Spleen (tissue), 11 donors: Measurements from ENCODE around the gene TCL1B. TPM values are rescaled to one million over a fixed set of nuclear protein-coding genes. Genes with fewer than 3 reads are reported as not detected.

ENCODE experiments used
- DNase-seq: peaks from one replicate; pipeline ENCODE4 v3.0.0-alpha.2; 2020
- H3K27ac ChIP-seq, 8 donors: fragments of 200-600 bp; sonication (generic) in 7 of 8; 1 replicate in 4 of 8; 2 replicates in 4 of 8; pipeline versions ENCODE4 v1.5.0 to v1.8.0; 2016 to 2021; ENCODE audit warnings: inconsistent platforms in 4 of 8, mild to moderate bottlenecking in 4 of 8, moderate library complexity in 1 of 8
- H3K27me3 ChIP-seq, 7 donors: fragments of 200-600 bp; sonication (generic) in 6 of 7; replicated peaks in 1 of 7; 1 replicate in 4 of 7; 2 replicates in 3 of 7; pipeline versions ENCODE4 v1.5.0 to v1.8.0; 2016 to 2021; ENCODE audit warnings: inconsistent platforms in 3 of 7, mild to moderate bottlenecking in 1 of 7
- H3K36me3 ChIP-seq, 6 donors: fragments of 200-600 bp; sonication (generic) in 5 of 6; 1 replicate in 4 of 6; 2 replicates in 2 of 6; pipeline versions ENCODE4 v1.5.0 to v1.8.0; 2016 to 2021; ENCODE audit warnings: inconsistent platforms in 2 of 6
- H3K4me1 ChIP-seq, 6 donors: fragments of 200-600 bp; sonication (generic) in 5 of 6; 1 replicate in 3 of 6; 2 replicates in 3 of 6; pipeline versions ENCODE4 v1.5.0 to v1.8.0; 2016 to 2021; ENCODE audit warnings: inconsistent platforms in 3 of 6
- H3K4me3 ChIP-seq, 8 donors: fragments of 200-600 bp; sonication (generic) in 7 of 8; 1 replicate in 4 of 8; 2 replicates in 4 of 8; pipeline versions ENCODE4 v1.5.0 to v1.8.0; 2016 to 2021; ENCODE audit warnings: inconsistent platforms in 4 of 8, mild to moderate bottlenecking in 4 of 8, moderate library complexity in 2 of 8
- H3K9me3 ChIP-seq, 8 donors: fragments of 200-600 bp; sonication (generic) in 7 of 8; 1 replicate in 4 of 8; 2 replicates in 4 of 8; pipeline versions ENCODE4 v1.5.0 to v1.8.0; 2016 to 2021; ENCODE audit warnings: inconsistent platforms in 4 of 8
- POLR2A ChIP-seq, 3 donors: fragments of 450-650 bp; IDR thresholded peaks; one replicate each; pipeline ENCODE4 v1.5.1; 2017; ENCODE audit warnings: antibody characterized with exemption in 3 of 3, mild to moderate bottlenecking in 1 of 3
- POLR2AphosphoS5 ChIP-seq, 3 donors: sonication (generic); formaldehyde crosslinking; IDR thresholded peaks; one replicate each; pipeline ENCODE4 v1.5.1; 2017; ENCODE audit warnings: antibody characterized with exemption in 3 of 3
- WGBS, 5 donors: extraction: QIAGEN DNeasy Blood & Tissue Kit in 3 of 5; methylation state at CpG; one replicate each; pipeline versions ENCODE4 v1.1.5 to v1.1.7; 2013 to 2018; 5-methylcytosine and 5-hydroxymethylcytosine counted together
- intact Hi-C: fragments of 100-400 bp; cut with DNase I; formaldehyde crosslinking; loops from one replicate; pipeline ENCODE4 v1.15.0; 2023; ENCODE audit warnings: low total_unique reads
- polyA plus RNA-seq, 3 donors: library from polyadenylated mRNA; stranded (reverse); fragments of 200-250 nt; gene quantifications; one replicate each; pipeline ENCODE4 v1.2.1, GENCODE V29; 2013
- total RNA-seq, 7 donors: library from RNA; depleted of rRNA in 3 of 7; stranded (reverse); fragments of >200 nt in 3 of 7; fragmentation: NEBNext Ultra II Directional in 4 of 7; extraction: Animal tissue kit (Norgen Biotek cat#: 25700) in 4 of 7; gene quantifications; one replicate each; pipeline versions ENCODE4 v1.1.0 to v1.2.1, GENCODE V29; 2016 to 2021
- TF ChIP-seq, protein P1 (sequence below), 11 experiments: fragments of 200-600 bp in 7 of 11; fragments of 450-650 bp in 4 of 11; sonication (generic) in 4 of 11; IDR thresholded peaks in 8 of 11; conservative IDR thresholded peaks in 3 of 11; 1 replicate in 7 of 11; 2 replicates in 4 of 11; pipeline versions ENCODE4 v1.4.0 to v1.8.0; 2016 to 2021; ENCODE audit warnings: antibody characterized with exemption in 11 of 11, inconsistent platforms in 4 of 11, mild to moderate bottlenecking in 1 of 11
- donor health status: healthy with polysubstance abuse.
- donor health status: DM: no; HTN: no; CAD: no; lungs with moderate emphysema.
- donor health status: DM: no; HTN: no; CAD: no.
- donor health status: Bipolar disorder and iron deficiency.
- donor health status: healthy.
- donor health status: DM: no; HTN: no; CAD: no.
- donor health status: DM: yes; HTN: yes; CAD: no.

TCL1B gene
- total and polyA plus RNA-seq, 10 donors, result 0.22 to 3.8 (median 0.97) TPM; not detected in 1

DNA sequence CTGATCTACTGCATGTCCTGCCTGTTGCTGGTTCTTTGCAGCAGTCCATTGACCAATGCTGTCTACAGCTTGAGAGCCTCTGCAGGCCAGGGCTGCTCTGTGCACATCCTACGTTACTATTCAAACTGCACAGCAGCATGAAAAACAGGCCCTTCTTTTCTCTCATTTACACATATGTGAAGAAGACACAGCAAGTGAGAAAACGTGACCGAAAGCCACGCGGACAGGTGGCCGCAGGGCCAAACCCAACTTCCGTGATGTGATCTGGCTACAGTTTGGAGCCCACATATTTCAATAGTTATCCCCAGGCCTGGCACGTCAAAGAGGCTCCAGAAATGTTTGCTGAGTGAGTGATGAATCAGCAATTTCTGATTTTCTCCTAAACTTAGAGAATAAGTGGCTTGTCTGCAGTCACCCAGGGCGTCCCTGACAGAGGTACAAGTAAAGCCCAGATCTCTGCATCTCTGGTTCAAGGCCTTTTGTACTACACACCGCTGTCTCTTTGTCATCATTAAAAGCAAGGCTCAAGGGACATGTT is 17.9 kb upstream of the TCL1B start:
- 67 to 77% (median 72%) methylated on average over 10 of the region's 10 CpGs for WGBS, 5 donors
- no peak overlapping the region for H3K27ac ChIP-seq
- intact Hi-C loops, result no loop called here
- no peaks in the 10 kb centered on the region for H3K9me3 ChIP-seq
- TF ChIP-seq, protein P1, sequence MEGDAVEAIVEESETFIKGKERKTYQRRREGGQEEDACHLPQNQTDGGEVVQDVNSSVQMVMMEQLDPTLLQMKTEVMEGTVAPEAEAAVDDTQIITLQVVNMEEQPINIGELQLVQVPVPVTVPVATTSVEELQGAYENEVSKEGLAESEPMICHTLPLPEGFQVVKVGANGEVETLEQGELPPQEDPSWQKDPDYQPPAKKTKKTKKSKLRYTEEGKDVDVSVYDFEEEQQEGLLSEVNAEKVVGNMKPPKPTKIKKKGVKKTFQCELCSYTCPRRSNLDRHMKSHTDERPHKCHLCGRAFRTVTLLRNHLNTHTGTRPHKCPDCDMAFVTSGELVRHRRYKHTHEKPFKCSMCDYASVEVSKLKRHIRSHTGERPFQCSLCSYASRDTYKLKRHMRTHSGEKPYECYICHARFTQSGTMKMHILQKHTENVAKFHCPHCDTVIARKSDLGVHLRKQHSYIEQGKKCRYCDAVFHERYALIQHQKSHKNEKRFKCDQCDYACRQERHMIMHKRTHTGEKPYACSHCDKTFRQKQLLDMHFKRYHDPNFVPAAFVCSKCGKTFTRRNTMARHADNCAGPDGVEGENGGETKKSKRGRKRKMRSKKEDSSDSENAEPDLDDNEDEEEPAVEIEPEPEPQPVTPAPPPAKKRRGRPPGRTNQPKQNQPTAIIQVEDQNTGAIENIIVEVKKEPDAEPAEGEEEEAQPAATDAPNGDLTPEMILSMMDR (IDR thresholded peaks at IDR 0.05 in 8 of 11, conservative IDR thresholded peaks at IDR 0.05 in 3 of 11), result no peak
- H3K4me3 ChIP-seq, result no peak overlapping the region
- DNase-seq, result no peak
- H3K4me1 ChIP-seq, result peaks cover 0 to 42% (median 8%) of the 10 kb centered on the region in 6 donors
- no peaks in the 10 kb centered on the region for H3K36me3 ChIP-seq
- H3K27me3 ChIP-seq, result peaks cover 0 to 32% (median 0%) of the 10 kb centered on the region in 7 donors

DNA sequence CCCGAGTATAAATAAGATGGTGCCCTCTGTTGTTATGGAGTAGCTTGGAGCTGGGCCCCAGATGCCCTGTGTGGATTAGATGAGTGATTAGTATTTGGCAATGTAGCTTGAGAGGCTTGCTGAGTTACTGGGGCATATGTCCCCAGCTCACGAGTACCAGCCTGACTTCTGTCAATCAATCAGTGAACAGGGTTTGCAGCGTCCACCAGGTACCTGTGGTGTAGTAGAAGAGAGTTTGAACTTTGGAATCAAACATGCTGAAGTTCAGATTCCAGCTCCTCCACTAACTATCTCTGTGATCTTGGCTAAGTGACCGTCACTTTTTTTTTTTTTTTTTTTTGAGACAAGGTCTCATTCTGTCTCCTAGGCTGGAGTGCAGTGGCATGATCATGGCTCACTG is 11.6 kb upstream of the TCL1B start:
- DNase-seq, result no peak
- Histone ChIP-seq H3K4me1 (peaks cover 0 to 2% (median 0%) of the 10 kb centered on the region in 6 donors), H3K27ac (no peak overlapping the region), H3K4me3 (no peak overlapping the region), H3K27me3 (peaks cover 0 to 38% (median 0%) of the 10 kb centered on the region in 7 donors), H3K36me3 (no peaks in the 10 kb centered on the region), H3K9me3 (peaks cover 0 to 12% (median 0%) of the 10 kb centered on the region in 8 donors)
- no peak for TF ChIP-seq POLR2A (IDR thresholded peaks at IDR 0.05)
- no peak for TF ChIP-seq POLR2AphosphoS5 (IDR thresholded peaks at IDR 0.05)
- TF ChIP-seq, protein P1 (IDR thresholded peaks at IDR 0.05 in 8 of 11, conservative IDR thresholded peaks at IDR 0.05 in 3 of 11), result no peak
- intact Hi-C loops, result no loop called here
- WGBS, 5 donors, result 78 to 89% (median 83%) methylated on average over 4 of the region's 4 CpGs

DNA sequence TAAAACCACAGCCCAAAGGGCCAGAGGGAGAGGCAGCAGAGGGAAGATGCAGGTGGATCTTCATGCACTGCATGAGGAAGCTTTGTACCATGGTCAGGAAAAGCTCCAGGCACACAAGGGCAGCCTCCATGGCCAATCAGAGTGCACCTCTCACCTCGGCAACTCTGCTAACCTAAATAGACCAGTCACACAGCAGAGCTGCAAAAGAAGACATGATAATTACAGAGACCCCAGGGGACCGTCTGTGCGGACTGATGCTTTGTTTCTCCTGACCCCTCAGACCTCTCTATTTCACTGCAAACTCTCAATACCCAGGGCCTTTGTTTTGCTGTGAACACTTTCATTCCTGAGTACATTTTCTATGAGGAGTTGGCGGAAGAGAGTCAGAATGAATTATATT is 10.7 kb upstream of the TCL1B start:
- H3K9me3 ChIP-seq, result peaks cover 0 to 12% (median 0%) of the 10 kb centered on the region in 8 donors
- TF ChIP-seq, protein P1 (IDR thresholded peaks at IDR 0.05 in 8 of 11, conservative IDR thresholded peaks at IDR 0.05 in 3 of 11), result no peak
- no peak for TF ChIP-seq POLR2AphosphoS5 (IDR thresholded peaks at IDR 0.05)
- no peak for TF ChIP-seq POLR2A (IDR thresholded peaks at IDR 0.05)
- H3K27me3 ChIP-seq, result peaks cover 0 to 40% (median 0%) of the 10 kb centered on the region in 7 donors
- no peak overlapping the region for H3K4me3 ChIP-seq
- intact Hi-C loops, result no loop called here
- no peak overlapping the region for H3K27ac ChIP-seq
- whole genome bisulfite sequencing, 5 donors, result 45 to 75% (median 61%) methylated on average over 4 of the region's 4 CpGs
- no peak for DNase-seq
- H3K4me1 ChIP-seq, result peaks cover 0 to 11% (median 0%) of the 10 kb centered on the region in 6 donors
- H3K36me3 ChIP-seq, result no peaks in the 10 kb centered on the region

DNA sequence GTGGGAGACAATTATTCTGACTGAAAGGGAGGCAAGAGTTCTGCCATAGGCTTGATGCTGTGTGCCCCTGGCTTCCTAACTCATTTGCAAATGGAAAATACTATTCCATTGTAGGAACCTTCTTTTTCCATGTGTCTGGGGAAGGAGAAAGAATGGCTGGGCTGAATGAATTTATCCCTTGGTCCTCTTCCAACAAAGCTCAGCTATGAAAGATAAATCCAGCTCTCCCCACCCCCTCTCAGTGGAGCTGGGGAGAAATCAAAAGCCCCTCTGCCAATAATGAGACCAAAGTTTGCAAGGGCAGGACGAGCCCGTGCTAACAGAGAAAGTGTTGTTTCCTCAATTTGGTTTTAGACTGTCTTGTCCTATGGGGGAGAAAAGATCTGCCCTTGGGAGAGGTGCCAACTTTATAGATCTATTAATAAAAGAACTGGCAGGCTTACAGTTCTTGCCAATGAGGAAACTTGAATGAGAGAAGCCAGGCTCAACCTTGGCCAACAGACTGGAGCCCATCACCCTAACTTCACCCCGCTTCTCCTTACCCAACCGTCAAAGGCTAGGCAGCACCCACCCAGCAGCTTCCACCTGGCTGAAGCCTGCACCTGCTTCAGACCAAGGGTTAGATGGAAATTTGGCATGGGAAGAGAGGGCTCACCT is 8.9 kb upstream of the TCL1B start:
- TF ChIP-seq, protein P1 (IDR thresholded peaks at IDR 0.05 in 8 of 11, conservative IDR thresholded peaks at IDR 0.05 in 3 of 11), result no peak
- TF ChIP-seq POLR2A (IDR thresholded peaks at IDR 0.05) (no peak), POLR2AphosphoS5 (IDR thresholded peaks at IDR 0.05) (no peak)
- Histone ChIP-seq H3K27ac (no peak overlapping the region), H3K4me1 (peaks cover 0 to 12% (median 0%) of the 10 kb centered on the region in 6 donors), H3K36me3 (no peaks in the 10 kb centered on the region), H3K27me3 (peaks cover 0 to 34% (median 0%) of the 10 kb centered on the region in 7 donors), H3K4me3 (no peak overlapping the region), H3K9me3 (peaks cover 0 to 12% (median 0%) of the 10 kb centered on the region in 8 donors)
- no peak for DNase-seq
- intact Hi-C loops, result no loop called here
- 58 to 69% (median 59%) methylated on average over 4 of the region's 4 CpGs for WGBS, 5 donors
